Thyroid gland (tissue), 4 donors: ENCODE data around the gene MYOF. TPM values are rescaled to one million over a fixed set of nuclear protein-coding genes. Genes with fewer than 3 reads are reported as not detected.
A peak's percentile ranks its signal among the peaks of the same experiment; 100 is the strongest.

Experiments
- DNase-seq, 2 donors: peaks; one replicate each; pipeline ENCODE4 v3.0.0-alpha.2; 2019
- H3K27ac ChIP-seq, 3 donors: fragments of 200-600 bp; sonication (generic); 1 replicate in 2 of 3; 2 replicates in 1 of 3; pipeline ENCODE4 v1.5.1; 2016 to 2019; ENCODE audit warnings: mild to moderate bottlenecking in 1 of 3, moderate library complexity in 1 of 3
- H3K27me3 ChIP-seq: fragments of 200-600 bp; sonication (generic); one replicate; pipeline ENCODE4 v1.5.1; 2019
- H3K36me3 ChIP-seq, 2 donors: fragments of 200-600 bp; sonication (generic); one replicate each; pipeline ENCODE4 v1.5.1; 2016 to 2019
- H3K4me1 ChIP-seq, 2 donors: fragments of 200-600 bp; sonication (generic); one replicate each; pipeline ENCODE4 v1.5.1; 2017 to 2019
- H3K4me3 ChIP-seq, 3 donors: fragments of 200-600 bp; sonication (generic); replicated peaks in 1 of 3; 1 replicate in 2 of 3; 2 replicates in 1 of 3; pipeline ENCODE4 v1.5.1; 2016; ENCODE audit warnings: mild to moderate bottlenecking in 1 of 3
- H3K9me3 ChIP-seq: fragments of 200-600 bp; sonication (generic); one replicate; pipeline ENCODE4 v1.5.1; 2017
- POLR2A ChIP-seq, 2 donors: fragments of 450-650 bp; IDR thresholded peaks; one replicate each; pipeline ENCODE4 v1.6.1; 2017; ENCODE audit warnings: antibody characterized with exemption in 2 of 2, mild to moderate bottlenecking in 2 of 2, moderate library complexity in 1 of 2
- WGBS, 2 donors: methylation state at CpG; one replicate each; pipeline ENCODE4 v1.1.5; 2017; 5-methylcytosine and 5-hydroxymethylcytosine counted together
- intact Hi-C: fragments of 100-400 bp; cut with DNase I; formaldehyde crosslinking; loops from one replicate; pipeline ENCODE4 v1.15.1; 2023
- total RNA-seq, 4 donors: library from RNA; depleted of rRNA; stranded (reverse); fragments of >200 nt; gene quantifications; one replicate each; pipeline ENCODE4 v1.2.3, GENCODE V29; 2016
- TF ChIP-seq, protein P1 (sequence below), 6 experiments: fragments of 200-600 bp in 3 of 6; fragments of 450-650 bp in 3 of 6; sonication (generic) in 3 of 6; IDR thresholded peaks; one replicate each; pipeline ENCODE4 v1.5.1; 2016 to 2019; ENCODE audit warnings: antibody characterized with exemption in 6 of 6, mild to moderate bottlenecking in 2 of 6, inconsistent platforms in 1 of 6, moderate library complexity in 1 of 6

The MYOF gene
- total RNA-seq, 4 donors from 2014 or later = 72.3 to 210 (median 118) TPM

DNA sequence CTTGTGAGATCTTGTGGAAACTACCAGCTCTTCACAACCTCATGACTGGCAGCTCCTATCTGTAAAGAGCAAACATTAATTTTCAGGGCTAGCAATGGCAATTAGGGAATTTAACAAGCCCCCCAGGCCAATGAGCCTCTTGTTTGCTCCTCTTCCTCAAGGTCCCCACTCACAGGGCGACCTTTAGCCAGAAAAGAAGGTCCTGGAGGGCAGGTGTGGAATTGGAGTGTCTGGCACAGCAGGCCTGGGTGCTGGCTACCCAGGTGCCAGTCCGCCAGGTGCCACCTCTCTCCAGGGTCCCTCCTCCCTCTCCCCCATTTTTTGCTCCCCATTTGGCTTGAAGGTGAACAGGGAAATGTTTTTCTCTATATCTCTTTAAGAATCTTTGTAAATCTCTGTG is 12.4 kb upstream of the MYOF start:
- no peak for DNase-seq
- TF ChIP-seq, protein P1, sequence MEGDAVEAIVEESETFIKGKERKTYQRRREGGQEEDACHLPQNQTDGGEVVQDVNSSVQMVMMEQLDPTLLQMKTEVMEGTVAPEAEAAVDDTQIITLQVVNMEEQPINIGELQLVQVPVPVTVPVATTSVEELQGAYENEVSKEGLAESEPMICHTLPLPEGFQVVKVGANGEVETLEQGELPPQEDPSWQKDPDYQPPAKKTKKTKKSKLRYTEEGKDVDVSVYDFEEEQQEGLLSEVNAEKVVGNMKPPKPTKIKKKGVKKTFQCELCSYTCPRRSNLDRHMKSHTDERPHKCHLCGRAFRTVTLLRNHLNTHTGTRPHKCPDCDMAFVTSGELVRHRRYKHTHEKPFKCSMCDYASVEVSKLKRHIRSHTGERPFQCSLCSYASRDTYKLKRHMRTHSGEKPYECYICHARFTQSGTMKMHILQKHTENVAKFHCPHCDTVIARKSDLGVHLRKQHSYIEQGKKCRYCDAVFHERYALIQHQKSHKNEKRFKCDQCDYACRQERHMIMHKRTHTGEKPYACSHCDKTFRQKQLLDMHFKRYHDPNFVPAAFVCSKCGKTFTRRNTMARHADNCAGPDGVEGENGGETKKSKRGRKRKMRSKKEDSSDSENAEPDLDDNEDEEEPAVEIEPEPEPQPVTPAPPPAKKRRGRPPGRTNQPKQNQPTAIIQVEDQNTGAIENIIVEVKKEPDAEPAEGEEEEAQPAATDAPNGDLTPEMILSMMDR (IDR thresholded peaks at IDR 0.05) = no peak
- no peak for TF ChIP-seq POLR2A (IDR thresholded peaks at IDR 0.05)
- H3K36me3 ChIP-seq = no peaks in the 10 kb centered on the region
- H3K27me3 ChIP-seq = no peaks in the 10 kb centered on the region
- peaks cover 0 to 4% of the 10 kb centered on the region in 2 donors for H3K4me1 ChIP-seq
- intact Hi-C loops = no loop called here
- H3K9me3 ChIP-seq = no peaks in the 10 kb centered on the region
- WGBS, 2 donors = 97 to 100% methylated on average over 2 of the region's 2 CpGs
- H3K27ac ChIP-seq = no peak overlapping the region
- no peak overlapping the region for H3K4me3 ChIP-seq

- no peaks in the 10 kb centered on the region for H3K9me3 ChIP-seq
- no peak overlapping the region for H3K27ac ChIP-seq
- intact Hi-C loops = no loop called here
- H3K36me3 ChIP-seq = no peaks in the 10 kb centered on the region
- H3K27me3 ChIP-seq = no peaks in the 10 kb centered on the region
- DNase-seq = no peak
- H3K4me3 ChIP-seq = no peak overlapping the region
- TF ChIP-seq, protein P1 (IDR thresholded peaks at IDR 0.05) = no peak
- TF ChIP-seq POLR2A (IDR thresholded peaks at IDR 0.05) = no peak
- 63 to 71% methylated on average over 3 of the region's 3 CpGs for WGBS, 2 donors
- peaks cover 0 to 4% of the 10 kb centered on the region in 2 donors for H3K4me1 ChIP-seq
These were observed 11.0 kb upstream of the MYOF start for GRCh38 chr10:93493162-93493561.

GRCh38 chr10:93491602-93492121 is 9.5 kb upstream of the MYOF start:
- 68 to 90% methylated on average over 2 of the region's 2 CpGs for WGBS, 2 donors
- Histone ChIP-seq H3K4me3 (no peak overlapping the region), H3K27ac (no peak overlapping the region), H3K36me3 (no peaks in the 10 kb centered on the region), H3K9me3 (no peaks in the 10 kb centered on the region), H3K27me3 (no peaks in the 10 kb centered on the region), H3K4me1 (peaks cover 0 to 4% of the 10 kb centered on the region in 2 donors)
- intact Hi-C loops = no loop called here
- TF ChIP-seq POLR2A (IDR thresholded peaks at IDR 0.05) = no peak
- TF ChIP-seq, protein P1 (IDR thresholded peaks at IDR 0.05) = no peak
- DNase-seq = no peak

DNA sequence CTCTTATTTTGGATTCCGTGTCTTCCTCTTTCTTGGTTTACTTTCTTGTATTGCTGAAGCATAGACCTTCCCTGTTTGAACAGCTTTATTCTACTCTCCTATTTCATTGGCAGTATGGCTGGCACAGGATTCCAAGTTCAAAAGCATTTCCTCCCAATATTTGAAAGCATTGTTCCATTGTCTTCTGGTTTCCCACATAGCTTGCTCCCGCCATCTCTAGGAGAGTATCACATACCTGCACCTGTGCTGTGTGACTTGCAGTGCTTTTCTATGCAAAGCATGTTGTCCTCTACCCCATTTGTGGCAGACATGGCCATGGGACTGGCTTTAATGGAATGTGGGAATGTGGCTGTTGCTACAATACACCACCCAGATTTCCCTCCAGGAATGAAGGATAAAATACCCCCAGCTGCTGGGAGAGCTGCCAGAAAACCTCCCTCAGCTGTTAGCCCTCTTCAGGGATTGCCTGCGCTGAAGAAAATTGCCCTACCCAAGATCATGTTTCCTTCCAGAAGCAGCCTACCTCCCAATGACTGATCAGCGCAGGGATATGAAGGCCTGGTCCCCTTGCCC is 6.9 kb upstream of the MYOF start:
- Histone ChIP-seq H3K4me3 (no peak overlapping the region), H3K36me3 (no peaks in the 10 kb centered on the region), H3K27me3 (no peaks in the 10 kb centered on the region), H3K27ac (no peak overlapping the region), H3K4me1 (peaks cover 0 to 1% of the 10 kb centered on the region in 2 donors), H3K9me3 (no peaks in the 10 kb centered on the region)
- TF ChIP-seq POLR2A (IDR thresholded peaks at IDR 0.05) = no peak
- TF ChIP-seq, protein P1 (IDR thresholded peaks at IDR 0.05) = no peak
- DNase-seq = no peak
- 92 to 93% methylated on average over 4 of the region's 4 CpGs for WGBS, 2 donors
- intact Hi-C loops = no loop called here

DNA sequence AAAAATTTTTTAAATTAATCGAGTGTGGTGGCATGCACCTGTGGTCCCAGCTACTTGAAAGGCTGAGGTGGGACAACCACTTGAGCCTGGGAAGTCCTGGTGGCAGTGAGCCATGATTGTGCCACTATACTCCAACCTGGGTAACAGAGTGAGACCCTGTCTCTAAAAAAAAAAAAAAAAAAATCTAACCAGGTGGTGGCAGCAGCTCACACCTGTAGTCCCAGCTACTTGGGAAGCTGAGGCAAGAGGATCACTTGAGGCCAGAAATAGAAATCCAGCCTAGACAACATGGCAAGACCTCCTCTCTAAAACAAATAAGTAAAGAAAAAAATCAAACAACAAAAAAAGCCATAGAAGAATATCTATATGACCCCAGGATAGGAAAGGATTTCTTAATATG is 3.6 kb upstream of the MYOF start:
- H3K4me1 ChIP-seq = peaks cover 11% of the 10 kb centered on the region in 2 donors
- no peaks in the 10 kb centered on the region for H3K27me3 ChIP-seq
- H3K36me3 ChIP-seq = no peaks in the 10 kb centered on the region
- no peaks in the 10 kb centered on the region for H3K9me3 ChIP-seq
- 25 to 63% methylated on average over 1 of the region's 1 CpG for WGBS, 2 donors
- DNase-seq = no peak
- no peak overlapping the region for H3K4me3 ChIP-seq
- TF ChIP-seq POLR2A (IDR thresholded peaks at IDR 0.05) = no peak
- TF ChIP-seq, protein P1 (IDR thresholded peaks at IDR 0.05) = peak in 1 of 6 experiments; percentile 22
- intact Hi-C loops = loop anchor here (2.0 kb wide), 1 partner anchor 111 kb away; no protein-coding TSS in a partner anchor
- H3K27ac ChIP-seq = no peak overlapping the region
